ENCODE measurements around the gene SMG9. TPM values are rescaled to one million over a fixed set of nuclear protein-coding genes. Genes with fewer than 3 reads are reported as not detected.

SMG9 gene, protein sequence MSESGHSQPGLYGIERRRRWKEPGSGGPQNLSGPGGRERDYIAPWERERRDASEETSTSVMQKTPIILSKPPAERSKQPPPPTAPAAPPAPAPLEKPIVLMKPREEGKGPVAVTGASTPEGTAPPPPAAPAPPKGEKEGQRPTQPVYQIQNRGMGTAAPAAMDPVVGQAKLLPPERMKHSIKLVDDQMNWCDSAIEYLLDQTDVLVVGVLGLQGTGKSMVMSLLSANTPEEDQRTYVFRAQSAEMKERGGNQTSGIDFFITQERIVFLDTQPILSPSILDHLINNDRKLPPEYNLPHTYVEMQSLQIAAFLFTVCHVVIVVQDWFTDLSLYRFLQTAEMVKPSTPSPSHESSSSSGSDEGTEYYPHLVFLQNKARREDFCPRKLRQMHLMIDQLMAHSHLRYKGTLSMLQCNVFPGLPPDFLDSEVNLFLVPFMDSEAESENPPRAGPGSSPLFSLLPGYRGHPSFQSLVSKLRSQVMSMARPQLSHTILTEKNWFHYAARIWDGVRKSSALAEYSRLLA
- total RNA-seq, result 5.5 and 9.3 TPM in 2 replicates

DNA sequence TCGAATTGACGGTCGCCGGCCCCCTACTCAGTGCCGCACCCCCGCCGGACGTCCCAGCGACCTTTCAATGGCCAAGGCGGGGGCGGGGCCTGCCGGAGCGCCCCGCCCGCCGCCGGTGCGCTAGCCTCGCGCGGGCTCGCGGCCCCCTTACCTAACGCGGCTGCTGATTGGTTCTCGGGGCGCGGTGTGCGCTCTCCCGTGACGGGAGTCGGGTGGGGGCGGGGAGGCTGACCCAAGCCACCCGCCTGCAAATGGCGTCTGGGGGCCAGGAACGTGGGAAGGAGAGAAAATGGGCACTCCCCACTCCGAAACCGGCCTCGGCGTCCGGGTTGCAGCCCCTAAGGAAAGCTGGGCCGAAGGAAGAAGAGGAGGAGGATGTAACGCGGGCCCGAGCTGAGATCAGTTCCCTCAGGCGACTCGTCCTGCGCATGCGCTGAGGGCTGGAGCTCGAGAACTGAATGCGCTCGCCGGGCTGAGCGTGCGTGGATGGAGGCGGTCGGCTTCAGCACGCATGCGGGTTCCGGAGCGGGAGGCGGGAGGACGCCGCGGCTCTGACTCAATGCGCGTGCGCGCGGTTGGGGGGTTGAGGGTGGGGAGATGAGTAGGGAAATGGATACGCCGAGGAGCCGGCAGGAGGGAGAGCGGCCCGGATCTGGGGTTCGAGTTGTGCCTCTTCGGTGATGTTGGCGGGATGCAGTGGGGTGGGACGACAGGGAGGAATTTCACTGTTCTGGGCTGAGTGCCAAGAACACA is at the start of gene SMG9:
SMG9 (minus strand) TSS at position 460 of the 753 bp plus-strand sequence. CDS start 4,221 bp downstream, outside the sequence.

DNA sequence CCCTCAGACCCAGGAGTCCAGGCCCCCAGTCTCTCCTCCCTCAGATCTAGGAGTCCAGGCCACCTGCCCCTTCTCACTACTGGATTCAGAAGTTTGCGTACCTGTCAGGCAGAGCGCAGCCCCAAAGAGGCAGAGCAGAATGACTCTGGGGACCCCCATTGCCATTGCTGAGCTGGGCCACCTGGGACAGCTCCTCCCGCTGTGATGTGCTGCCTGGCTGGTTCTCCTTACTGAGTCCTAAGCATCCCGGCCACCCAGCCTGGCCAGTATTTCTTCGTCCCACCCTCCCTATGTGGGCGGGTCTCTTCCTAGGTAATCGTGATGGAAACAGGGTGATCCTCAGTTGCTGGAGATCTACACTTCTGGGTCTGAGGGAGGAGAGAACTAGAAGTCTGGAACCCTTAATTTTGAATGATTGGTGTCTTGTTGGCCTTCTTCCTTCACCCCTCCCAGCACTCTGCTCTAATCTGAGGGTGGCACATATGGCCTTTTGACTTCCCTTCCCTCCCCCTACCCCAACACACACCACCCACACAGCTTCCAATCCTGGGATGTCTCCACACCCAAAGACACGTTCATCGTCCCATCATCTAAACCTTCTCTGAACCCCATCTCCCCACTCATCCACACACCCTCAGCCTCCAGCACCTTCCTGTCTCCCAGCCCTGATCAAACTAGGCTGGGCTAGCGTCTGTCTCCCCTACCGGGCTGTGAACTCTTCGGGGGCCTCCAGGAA is 47.6 kb upstream of the SMG9 start, which contains the start of gene LYPD5:
LYPD5 (minus strand) TSS at position 232 of the 736 bp plus-strand sequence; CDS start at position 165, 67 bp downstream.

DNA sequence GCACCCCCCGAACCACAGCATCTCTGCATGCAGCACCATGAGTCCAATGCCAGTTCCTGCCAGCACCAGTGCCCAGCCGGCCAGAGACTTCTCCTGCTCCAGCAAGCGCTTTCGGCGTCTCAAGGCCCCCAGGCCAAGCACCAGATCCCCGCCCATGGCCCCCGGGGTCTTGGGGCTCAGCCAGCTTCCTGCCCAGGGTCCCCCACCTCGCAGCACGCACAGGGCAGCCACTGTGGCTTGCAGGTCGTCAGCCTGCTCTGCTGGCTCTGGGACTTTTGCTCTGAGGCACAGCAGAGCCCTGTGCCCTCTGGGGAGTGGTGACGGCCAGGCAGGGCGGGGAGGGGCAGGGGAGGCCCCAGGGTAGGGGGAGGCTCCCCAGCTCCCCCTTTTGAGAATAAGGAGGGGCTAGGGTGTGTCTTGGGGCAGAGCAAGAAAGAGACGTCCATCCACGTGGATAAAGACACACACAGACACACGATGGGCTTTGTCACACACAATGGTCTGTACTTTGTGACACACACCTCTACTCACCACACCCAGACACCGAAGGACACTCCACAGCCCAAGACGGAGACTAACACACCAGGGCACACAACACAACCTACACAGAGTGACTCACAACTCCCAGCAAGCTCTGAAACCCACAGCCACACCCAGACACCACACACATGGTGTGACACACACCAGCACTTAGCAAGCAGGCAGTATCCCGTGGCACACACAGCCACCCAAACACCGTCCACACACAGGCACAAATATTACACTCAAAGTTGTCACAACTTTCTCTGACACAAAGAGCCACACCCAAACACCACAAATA is 26.2 kb upstream of the SMG9 start, which contains the start of gene KCNN4:
KCNN4 (minus strand) TSS at position 268 of the 820 bp plus-strand sequence; CDS start at position 156, 112 bp downstream.

DNA sequence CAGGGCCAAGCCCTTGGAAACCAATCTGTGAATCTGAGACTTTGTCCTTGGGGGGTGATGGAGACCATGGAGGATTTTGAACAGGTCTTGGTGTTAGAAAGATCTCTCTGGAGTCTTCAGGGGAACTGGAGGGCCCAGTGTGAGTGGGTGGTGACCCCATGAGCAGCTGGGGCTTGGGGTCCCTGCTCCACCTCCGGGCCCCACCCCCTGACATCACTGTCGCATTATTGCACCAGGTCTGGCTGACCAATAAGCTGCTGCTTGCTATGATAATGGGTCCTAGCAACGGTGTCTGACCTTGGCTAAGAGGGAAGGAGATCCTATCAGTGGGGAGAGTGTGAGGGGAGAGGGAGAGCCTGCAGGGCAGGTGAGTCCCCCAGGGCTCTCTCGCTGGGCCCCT is 39.0 kb downstream of the SMG9 start, which contains the start of gene IRGC:
IRGC (plus strand) TSS at position 301 of the 400 bp plus-strand sequence. CDS start 2,483 bp downstream, outside the sequence.

Other genes with a start within 250 kb of the SMG9 start
- 56.9 and 73.5 TPM in 2 replicates for gene ETHE1, start 227.8 kb downstream of the SMG9 start, total RNA-seq
- 0.09 TPM in 1 of 2 replicates, not detected in the other for gene ZNF575, start 221.8 kb downstream of the SMG9 start, total RNA-seq
- gene XRCC1, start 179.4 kb downstream of the SMG9 start, total RNA-seq, result 15.5 and 20.8 TPM in 2 replicates
- gene PINLYP, start 179.2 kb downstream of the SMG9 start, total RNA-seq, result 0.18 and 0.85 TPM in 2 replicates
- gene IRGQ, start 158.8 kb downstream of the SMG9 start, total RNA-seq, result 23.5 and 29.6 TPM in 2 replicates
- gene ZNF576, start 158.4 kb downstream of the SMG9 start, total RNA-seq, result 9.1 and 10.0 TPM in 2 replicates
- under 0.01 TPM in 1 of 2 replicates, not detected in the other for gene SRRM5, start 142.9 kb downstream of the SMG9 start, total RNA-seq
- gene ZNF428, start 135.3 kb downstream of the SMG9 start, total RNA-seq, result 44.0 and 53.5 TPM in 2 replicates
- gene CADM4, start 115.1 kb downstream of the SMG9 start, total RNA-seq, result 5.8 and 6.1 TPM in 2 replicates
- gene PLAUR, start 84.8 kb downstream of the SMG9 start, total RNA-seq, result 51.5 and 69.5 TPM in 2 replicates
- gene IRGC, start 38.9 kb downstream of the SMG9 start, total RNA-seq, result not detected in 2 replicates
- gene KCNN4, start 26.0 kb upstream of the SMG9 start, total RNA-seq, result 0.90 and 4.1 TPM in 2 replicates
- gene LYPD5, start 47.5 kb upstream of the SMG9 start, total RNA-seq, result 0.36 and 0.56 TPM in 2 replicates
- gene ZNF283, start 72.4 kb upstream of the SMG9 start, total RNA-seq, result 8.4 and 11.0 TPM in 2 replicates
- gene ZNF404, start 129.0 kb upstream of the SMG9 start, total RNA-seq, result 0.72 and 2.5 TPM in 2 replicates
- gene ZNF45, start 180.3 kb upstream of the SMG9 start, total RNA-seq, result 15.7 and 15.8 TPM in 2 replicates
- 4.4 and 7.7 TPM in 2 replicates for gene ZNF221, start 196.3 kb upstream of the SMG9 start, total RNA-seq
- 5.0 and 8.5 TPM in 2 replicates for gene ZNF155, start 229.2 kb upstream of the SMG9 start, total RNA-seq
- 2.7 and 3.4 TPM in 2 replicates for gene ZNF230, start 248.0 kb upstream of the SMG9 start, total RNA-seq

Data from endothelial cell of coronary artery (primary cell).